PC-3 (cell line): Measurements from ENCODE around the gene TTLL10. TPM values are rescaled to one million over a fixed set of nuclear protein-coding genes. Genes with fewer than 3 reads are reported as not detected.

Experiments used
- ATAC-seq: fragments of 200-7000 bp; cut with Tn5 transposase; 2 replicates; pipeline ENCODE4 v1.9.1; 2020; ENCODE audit warnings: mild to moderate bottlenecking, moderate library complexity
- BruUV-seq: library from RNA; stranded (reverse); fragments of 400-500 nt; replicated peaks from 2 replicates; lab custom pipeline; 2021; lab: Mats Ljungman, UMichigan
- CTCF ChIA-PET: fragments of 300-600 bp; sonication (Branson Sonifier 250); formaldehyde crosslinking; loops from one replicate; lab custom pipeline; 2022; ENCODE audit warnings: antibody characterized with exemption; lab: Charles Lee
- POLR2A ChIA-PET: fragments of 300-600 bp; sonication (Branson Sonifier 250); formaldehyde crosslinking; loops from one replicate; lab custom pipeline; 2022; ENCODE audit warnings: antibody characterized with exemption; ENCODE audit not compliant: unreplicated experiment; lab: Charles Lee
- DNase-seq: peaks from one replicate; pipeline ENCODE4 v3.0.0-alpha.2; 2015
- H2AFZ ChIP-seq: fragments of 300-600 bp; sonication (generic); 2 replicates; pipeline ENCODE4 v1.6.0; 2016; ENCODE audit warnings: antibody characterized with exemption, low read length
- H3F3A ChIP-seq: fragments of 300-600 bp; sonication (generic); one replicate; pipeline ENCODE4 v1.6.0; 2017; ENCODE audit warnings: antibody characterized with exemption, low read length, control low read depth, mild to moderate bottlenecking; ENCODE audit not compliant: unreplicated experiment
- H3K27ac ChIP-seq: fragments of 300-600 bp; sonication (generic); 2 replicates; pipeline ENCODE4 v1.5.1; 2016; ENCODE audit warnings: mild to moderate bottlenecking, low read length
- H3K27me3 ChIP-seq: fragments of 300-600 bp; sonication (generic); 2 replicates; pipeline ENCODE4 v1.6.1; 2016; ENCODE audit warnings: low read length, mixed read lengths
- H3K36me3 ChIP-seq: fragments of 300-600 bp; sonication (generic); 2 replicates; pipeline ENCODE4 v1.6.1; 2016; ENCODE audit warnings: low read depth, mixed run types, low read length, mixed read lengths
- H3K4me1 ChIP-seq: fragments of 300-600 bp; sonication (generic); 2 replicates; pipeline ENCODE4 v1.5.1; 2016; ENCODE audit warnings: low read length; ENCODE audit not compliant: insufficient read depth
- H3K4me2 ChIP-seq: fragments of 300-600 bp; sonication (generic); 2 replicates; pipeline ENCODE4 v1.6.0; 2016; ENCODE audit warnings: low read length
- H3K4me3 ChIP-seq: fragments of 300-600 bp; sonication (generic); 2 replicates; pipeline ENCODE4 v1.5.1; 2016; ENCODE audit warnings: mild to moderate bottlenecking, low read length, mixed read lengths
- H3K79me2 ChIP-seq: fragments of 300-600 bp; sonication (generic); 2 replicates; pipeline ENCODE4 v1.6.1; 2017; ENCODE audit warnings: low read length, mixed read lengths
- H3K9ac ChIP-seq: fragments of 300-600 bp; sonication (generic); 2 replicates; pipeline ENCODE4 v1.6.0; 2016; ENCODE audit warnings: mild to moderate bottlenecking, low read length
- H3K9me2 ChIP-seq: fragments of 300-600 bp; sonication (generic); replicated peaks from 2 replicates; pipeline ENCODE4 v1.6.1; 2016; ENCODE audit warnings: mixed run types, low read length, mixed read lengths
- H3K9me3 ChIP-seq: fragments of 300-600 bp; sonication (generic); 2 replicates; pipeline ENCODE4 v1.6.1; 2016; ENCODE audit warnings: low read length, mixed read lengths
- H4K20me1 ChIP-seq: fragments of 300-600 bp; sonication (generic); 2 replicates; pipeline ENCODE4 v1.6.1; 2016; ENCODE audit warnings: low read length, mixed read lengths
- EZH2 ChIP-seq: fragments of 300-600 bp; sonication (generic); IDR thresholded peaks from one replicate; pipeline ENCODE4 v1.6.1; 2017; ENCODE audit warnings: antibody characterized with exemption, mild to moderate bottlenecking, low read length; ENCODE audit not compliant: unreplicated experiment
- EZH2phosphoT487 ChIP-seq: fragments of 300-600 bp; sonication (generic); IDR thresholded peaks from 2 replicates; pipeline ENCODE4 v1.6.1; 2018; ENCODE audit warnings: mild to moderate bottlenecking, antibody characterized with exemption, low read length, borderline replicate concordance
- intact Hi-C: fragments of 100-400 bp; cut with micrococcal nuclease; formaldehyde crosslinking; loops from 2 replicates; pipeline ENCODE4 v1.9.0; 2023
- total RNA-seq: library from RNA; depleted of rRNA; stranded (reverse); fragments of >200 nt; gene quantifications from 2 replicates; pipeline ENCODE4 v1.2.3, GENCODE V29; 2014
- TF ChIP-seq, protein P1 (sequence below): fragments of 300-600 bp; sonication (generic); conservative IDR thresholded peaks from 2 replicates; pipeline ENCODE4 v1.5.1; 2017; ENCODE audit warnings: antibody characterized with exemption, low read depth, mild to moderate bottlenecking, low read length

The TTLL10 gene
- total RNA-seq, 1 experiment from 2014 or later, result 0.36 TPM

DNA sequence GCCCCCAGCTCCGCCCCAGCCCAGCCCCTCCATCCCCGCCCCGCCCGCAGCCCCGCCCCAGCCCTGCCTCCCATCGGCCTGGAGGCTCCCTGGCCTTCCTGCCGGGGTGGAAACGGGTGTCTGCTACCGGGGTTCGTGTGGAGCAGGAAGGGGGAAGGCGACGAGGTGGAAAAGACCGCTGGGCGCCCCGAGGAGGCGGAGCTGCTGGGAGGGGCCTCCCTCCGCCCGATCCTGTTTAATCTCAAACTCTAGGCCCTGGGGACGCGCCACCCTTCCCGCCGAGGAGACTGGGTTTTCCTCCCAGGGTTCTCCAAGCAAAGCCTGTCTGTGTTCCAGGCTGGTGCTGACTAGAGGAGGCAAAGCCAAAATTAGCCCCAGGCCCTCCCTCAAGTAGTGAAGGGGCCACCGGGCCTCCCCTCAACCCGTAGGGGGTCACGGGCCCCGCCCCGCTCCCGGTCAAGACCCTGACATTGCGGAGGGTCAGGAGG is 16.2 kb upstream of the TTLL10 start:
- CTCF ChIA-PET, result interaction anchor here (0.8 kb wide), 1 partner anchor 36 kb away, joined by 5 read pairs; no protein-coding TSS in a partner anchor

DNA sequence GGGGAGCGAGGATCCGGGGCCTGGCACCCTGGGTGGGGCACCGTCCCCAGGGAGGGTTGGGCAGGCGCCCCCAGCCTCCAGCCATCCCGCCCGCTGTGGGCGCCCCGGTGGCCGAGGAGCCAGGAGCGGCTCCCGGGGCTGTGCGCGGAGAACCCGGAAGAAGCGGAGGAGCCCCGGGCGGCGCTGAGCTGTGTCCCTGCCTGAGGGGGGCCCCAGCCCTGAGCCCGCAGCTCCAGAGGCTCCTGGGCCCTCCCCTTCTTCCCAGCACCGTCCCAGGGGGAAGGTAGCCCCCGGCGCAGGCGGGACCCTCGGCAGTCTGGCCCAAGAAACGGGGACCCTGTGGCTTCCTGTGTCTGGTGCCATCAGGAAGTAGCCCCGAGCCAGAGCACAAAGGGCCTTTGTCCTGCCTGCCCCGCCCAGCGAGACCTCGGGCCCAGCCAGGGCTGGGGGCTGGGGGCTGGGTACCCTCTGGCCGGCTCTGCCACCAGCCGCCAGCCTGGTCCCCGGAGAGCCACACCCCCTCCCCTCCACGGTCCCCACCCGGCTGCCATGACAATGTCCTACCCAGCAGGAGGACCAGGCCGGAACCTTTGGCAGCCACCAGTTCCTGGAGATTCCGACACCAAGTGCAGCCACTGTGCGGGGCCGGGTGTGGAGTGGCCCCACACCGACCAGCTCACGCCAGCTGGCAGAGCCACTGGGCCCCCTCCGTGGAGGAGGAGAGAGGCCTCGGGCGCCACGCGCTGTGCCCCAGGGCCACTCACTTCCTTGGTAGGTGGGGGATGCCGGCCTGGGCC is 15.6 kb upstream of the TTLL10 start:
- Histone ChIP-seq H3K9ac (peak overlapping the region; percentile 92), H3K79me2 (peaks cover 4% of the 10 kb centered on the region), H4K20me1 (no peaks in the 10 kb centered on the region), H2AFZ (peak overlapping the region; percentile 58), H3F3A (no peaks in the 10 kb centered on the region), H3K36me3 (no peaks in the 10 kb centered on the region), H3K9me2 (no peaks in the 10 kb centered on the region), H3K27ac (peak overlapping the region; percentile 92), H3K4me1 (peaks cover 19% of the 10 kb centered on the region), H3K4me3 (peak overlapping the region; percentile 71), H3K4me2 (peak overlapping the region; percentile 100), H3K9me3 (no peaks in the 10 kb centered on the region), H3K27me3 (no peaks in the 10 kb centered on the region)
- DNase-seq (peak; percentile 65), ATAC-seq (peak; percentile 39)
- TF ChIP-seq, protein P1, sequence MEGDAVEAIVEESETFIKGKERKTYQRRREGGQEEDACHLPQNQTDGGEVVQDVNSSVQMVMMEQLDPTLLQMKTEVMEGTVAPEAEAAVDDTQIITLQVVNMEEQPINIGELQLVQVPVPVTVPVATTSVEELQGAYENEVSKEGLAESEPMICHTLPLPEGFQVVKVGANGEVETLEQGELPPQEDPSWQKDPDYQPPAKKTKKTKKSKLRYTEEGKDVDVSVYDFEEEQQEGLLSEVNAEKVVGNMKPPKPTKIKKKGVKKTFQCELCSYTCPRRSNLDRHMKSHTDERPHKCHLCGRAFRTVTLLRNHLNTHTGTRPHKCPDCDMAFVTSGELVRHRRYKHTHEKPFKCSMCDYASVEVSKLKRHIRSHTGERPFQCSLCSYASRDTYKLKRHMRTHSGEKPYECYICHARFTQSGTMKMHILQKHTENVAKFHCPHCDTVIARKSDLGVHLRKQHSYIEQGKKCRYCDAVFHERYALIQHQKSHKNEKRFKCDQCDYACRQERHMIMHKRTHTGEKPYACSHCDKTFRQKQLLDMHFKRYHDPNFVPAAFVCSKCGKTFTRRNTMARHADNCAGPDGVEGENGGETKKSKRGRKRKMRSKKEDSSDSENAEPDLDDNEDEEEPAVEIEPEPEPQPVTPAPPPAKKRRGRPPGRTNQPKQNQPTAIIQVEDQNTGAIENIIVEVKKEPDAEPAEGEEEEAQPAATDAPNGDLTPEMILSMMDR, result no peak
- no peak for TF ChIP-seq EZH2
- no peak for TF ChIP-seq EZH2phosphoT487
- intact Hi-C loops, result no loop called here
- BruUV-seq, result no TSS peak
- CTCF ChIA-PET, result no interaction called here
- POLR2A ChIA-PET, result interaction anchor here (0.6 to 1.1 kb wide), 3 partner anchors 50 to 124 kb away, joined by 3 to 13 read pairs (median 3); no protein-coding TSS in a partner anchor

More for the DNA sequence above, 16.2 kb upstream of the TTLL10 start:
- DNase-seq, result peak; percentile 92
- H3K4me2 ChIP-seq, result peak overlapping the region; percentile 100
- BruUV-seq, result TSS peak; percentile 99
- intact Hi-C loops, result no loop called here
- peak overlapping the region; percentile 92 for H3K27ac ChIP-seq
- peak; percentile 79 for ATAC-seq
- no peaks in the 10 kb centered on the region for H3K79me2 ChIP-seq
- H3F3A ChIP-seq, result no peaks in the 10 kb centered on the region
- H3K9me2 ChIP-seq, result no peaks in the 10 kb centered on the region
- peak overlapping the region; percentile 58 for H2AFZ ChIP-seq
- H3K36me3 ChIP-seq, result no peaks in the 10 kb centered on the region
- H3K9ac ChIP-seq, result peak overlapping the region; percentile 92
- peaks cover 19% of the 10 kb centered on the region for H3K4me1 ChIP-seq
- TF ChIP-seq EZH2 (no peak), EZH2phosphoT487 (no peak)
- TF ChIP-seq, protein P1, result no peak
- H3K4me3 ChIP-seq, result peak overlapping the region; percentile 71
- POLR2A ChIA-PET, result interaction anchor here (0.6 to 1.1 kb wide), 3 partner anchors 51 to 124 kb away, joined by 3 to 13 read pairs (median 4); no protein-coding TSS in a partner anchor
- H3K9me3 ChIP-seq, result no peaks in the 10 kb centered on the region
- H3K27me3 ChIP-seq, result no peaks in the 10 kb centered on the region
- no peaks in the 10 kb centered on the region for H4K20me1 ChIP-seq
